PC-9 (cell line): Measurements from ENCODE around the gene LAMA2.

Source experiments
- EZH2 ChIP-seq: fragments of 200-600 bp; sonication (generic); IDR thresholded peaks from 2 replicates; pipeline ENCODE4 v1.8.0; 2017; ENCODE audit warnings: antibody characterized with exemption, low read depth
- TF ChIP-seq, protein P1 (sequence below): fragments of 200-600 bp; sonication (generic); conservative IDR thresholded peaks from 2 replicates; pipeline ENCODE4 v1.6.1; 2017; ENCODE audit warnings: mixed run types, antibody characterized with exemption, mild to moderate bottlenecking, moderate library complexity

- TF ChIP-seq, protein P1, sequence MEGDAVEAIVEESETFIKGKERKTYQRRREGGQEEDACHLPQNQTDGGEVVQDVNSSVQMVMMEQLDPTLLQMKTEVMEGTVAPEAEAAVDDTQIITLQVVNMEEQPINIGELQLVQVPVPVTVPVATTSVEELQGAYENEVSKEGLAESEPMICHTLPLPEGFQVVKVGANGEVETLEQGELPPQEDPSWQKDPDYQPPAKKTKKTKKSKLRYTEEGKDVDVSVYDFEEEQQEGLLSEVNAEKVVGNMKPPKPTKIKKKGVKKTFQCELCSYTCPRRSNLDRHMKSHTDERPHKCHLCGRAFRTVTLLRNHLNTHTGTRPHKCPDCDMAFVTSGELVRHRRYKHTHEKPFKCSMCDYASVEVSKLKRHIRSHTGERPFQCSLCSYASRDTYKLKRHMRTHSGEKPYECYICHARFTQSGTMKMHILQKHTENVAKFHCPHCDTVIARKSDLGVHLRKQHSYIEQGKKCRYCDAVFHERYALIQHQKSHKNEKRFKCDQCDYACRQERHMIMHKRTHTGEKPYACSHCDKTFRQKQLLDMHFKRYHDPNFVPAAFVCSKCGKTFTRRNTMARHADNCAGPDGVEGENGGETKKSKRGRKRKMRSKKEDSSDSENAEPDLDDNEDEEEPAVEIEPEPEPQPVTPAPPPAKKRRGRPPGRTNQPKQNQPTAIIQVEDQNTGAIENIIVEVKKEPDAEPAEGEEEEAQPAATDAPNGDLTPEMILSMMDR, result no peak
- no peak for TF ChIP-seq EZH2
Observed at GRCh38 chr6:129006724-129007514, 124.0 kb downstream of the LAMA2 start.
